GM10248 (cell line): ENCODE results near the gene SNAPC4.

ENCODE experiments used
- CTCF ChIA-PET: fragments of 300-600 bp; sonication (Branson Sonifier 250); formaldehyde crosslinking; extraction: SDS; loops from one replicate; lab custom pipeline; 2021; ENCODE audit warnings: antibody characterized with exemption; lab: Yijun Ruan, JAX
- POLR2A ChIA-PET: fragments of 350-650 bp; sonication (Branson Sonifier 250); formaldehyde crosslinking; extraction: SDS; loops from one replicate; lab custom pipeline; 2020; ENCODE audit warnings: antibody characterized with exemption; lab: Yijun Ruan, JAX
- DNase-seq: peaks from one replicate; pipeline ENCODE4 v3.0.0; 2012; ENCODE audit errors: extremely low spot score
- TF ChIP-seq, protein P1 (sequence below): IDR thresholded peaks from 2 replicates; pipeline ENCODE4 v1.5.1; 2012; ENCODE audit warnings: mild to moderate bottlenecking, low read depth; ENCODE audit errors: extremely low read depth, missing control alignments, control extremely low read depth

SNAPC4 gene

DNA sequence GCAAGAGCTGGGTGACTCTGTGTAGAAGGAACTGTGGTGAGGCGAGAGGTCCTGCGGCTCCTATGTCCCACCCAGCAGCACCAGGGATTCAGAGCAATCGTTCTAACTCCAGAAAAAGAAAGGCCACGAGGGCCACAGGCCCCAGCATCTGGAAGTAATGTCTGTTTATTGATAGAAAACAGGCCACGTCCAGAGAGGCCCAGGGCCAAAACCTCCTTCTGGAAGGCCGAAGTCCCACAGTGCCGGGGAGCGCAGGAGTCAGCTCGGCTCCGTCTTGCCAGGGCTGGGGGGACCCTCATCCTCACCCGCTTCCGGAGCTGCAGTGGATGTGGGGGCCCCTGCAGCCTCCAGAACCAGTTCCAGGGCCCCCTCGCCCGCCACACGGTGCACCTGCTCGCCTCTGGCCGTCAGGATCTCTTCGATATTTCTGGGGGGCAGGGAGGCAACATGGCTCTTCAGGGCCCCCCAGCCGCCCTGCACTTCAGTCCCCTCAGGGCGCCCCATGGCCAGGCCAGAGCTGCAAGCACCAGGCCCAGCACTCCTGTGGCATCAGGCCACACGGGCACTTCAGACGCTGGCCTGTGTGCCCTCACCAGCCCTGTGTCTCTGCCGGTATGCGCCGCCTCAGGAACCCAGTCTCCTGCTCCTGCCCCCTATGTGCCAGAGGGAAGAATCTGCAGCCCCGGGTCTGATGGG is 38.1 kb downstream of the SNAPC4 start:
- CTCF ChIA-PET, result interaction anchor here (1.1 to 3.3 kb wide), 6 partner anchors 12 to 122 kb away, joined by 3 to 39 read pairs (median 11); partner anchors contain the start of gene CARD9
- no peak for DNase-seq
- TF ChIP-seq, protein P1, sequence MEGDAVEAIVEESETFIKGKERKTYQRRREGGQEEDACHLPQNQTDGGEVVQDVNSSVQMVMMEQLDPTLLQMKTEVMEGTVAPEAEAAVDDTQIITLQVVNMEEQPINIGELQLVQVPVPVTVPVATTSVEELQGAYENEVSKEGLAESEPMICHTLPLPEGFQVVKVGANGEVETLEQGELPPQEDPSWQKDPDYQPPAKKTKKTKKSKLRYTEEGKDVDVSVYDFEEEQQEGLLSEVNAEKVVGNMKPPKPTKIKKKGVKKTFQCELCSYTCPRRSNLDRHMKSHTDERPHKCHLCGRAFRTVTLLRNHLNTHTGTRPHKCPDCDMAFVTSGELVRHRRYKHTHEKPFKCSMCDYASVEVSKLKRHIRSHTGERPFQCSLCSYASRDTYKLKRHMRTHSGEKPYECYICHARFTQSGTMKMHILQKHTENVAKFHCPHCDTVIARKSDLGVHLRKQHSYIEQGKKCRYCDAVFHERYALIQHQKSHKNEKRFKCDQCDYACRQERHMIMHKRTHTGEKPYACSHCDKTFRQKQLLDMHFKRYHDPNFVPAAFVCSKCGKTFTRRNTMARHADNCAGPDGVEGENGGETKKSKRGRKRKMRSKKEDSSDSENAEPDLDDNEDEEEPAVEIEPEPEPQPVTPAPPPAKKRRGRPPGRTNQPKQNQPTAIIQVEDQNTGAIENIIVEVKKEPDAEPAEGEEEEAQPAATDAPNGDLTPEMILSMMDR, result no peak
- POLR2A ChIA-PET, result no interaction called here

DNA sequence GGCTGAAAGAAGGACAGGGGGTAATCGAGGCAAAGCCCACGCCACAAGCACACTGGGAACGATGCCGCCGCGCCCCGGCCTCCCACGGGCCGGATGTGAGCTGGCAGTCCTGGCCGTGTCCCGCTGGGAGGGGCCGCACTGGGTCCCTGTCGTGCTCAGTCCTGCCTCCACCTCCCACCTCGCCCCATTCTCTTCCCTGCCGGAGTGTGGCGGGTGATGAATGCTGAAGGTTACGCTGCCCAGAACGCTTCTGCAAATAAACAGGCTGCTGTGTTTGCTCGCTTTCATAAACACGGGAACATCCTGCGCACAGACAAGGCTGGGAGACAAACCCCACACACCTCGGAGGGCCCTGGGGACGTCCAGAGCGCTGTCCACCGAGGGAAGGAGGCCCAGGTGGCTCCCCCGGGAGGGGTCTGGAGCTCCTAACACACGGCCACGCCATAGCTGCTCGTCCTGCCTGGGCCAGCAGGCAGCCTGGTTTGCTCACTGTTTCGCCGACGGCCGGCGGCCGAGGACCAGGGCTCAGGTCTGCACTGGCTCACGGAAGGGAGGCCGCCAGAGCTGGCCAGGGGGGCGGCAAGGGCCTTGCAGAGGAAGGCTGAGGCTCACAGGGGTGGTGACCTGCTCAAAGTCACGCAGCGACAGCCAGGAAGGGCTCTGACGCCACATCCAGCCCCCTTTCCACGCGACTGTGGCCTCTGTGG is 38.8 kb downstream of the SNAPC4 start:
- TF ChIP-seq, protein P1, result no peak
- ChIA-PET CTCF (interaction anchor here (3.3 kb wide), 1 partner anchor 13 kb away, joined by 39 read pairs; the partner anchor contains the start of gene CARD9), POLR2A (no interaction called here)
- DNase-seq, result no peak

GRCh38 chr9:136359774-136360718 is 39.9 kb downstream of the SNAPC4 start:
- TF ChIP-seq, protein P1, result no peak
- ChIA-PET CTCF (no interaction called here), POLR2A (no interaction called here)
- no peak for DNase-seq

DNA sequence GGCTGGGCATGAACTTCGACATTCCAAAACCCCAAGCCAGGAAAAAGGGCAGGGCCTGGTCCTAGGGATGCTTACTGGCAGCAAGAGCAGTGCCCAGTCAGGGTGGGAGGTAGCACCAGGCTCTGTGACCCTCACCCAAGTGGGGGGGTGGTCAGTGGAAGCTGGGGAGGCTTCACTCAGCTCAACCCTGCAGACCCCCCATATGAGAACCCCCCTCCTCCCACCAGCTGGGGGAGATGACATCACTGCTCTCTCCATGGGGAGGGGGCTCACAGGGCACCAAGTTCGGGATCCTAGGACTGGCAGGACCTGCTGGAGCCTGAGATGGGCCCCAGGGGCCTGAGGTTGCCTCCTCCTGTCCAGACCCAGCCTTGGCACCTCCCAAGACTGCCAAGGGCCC is 41.1 kb downstream of the SNAPC4 start:
- POLR2A ChIA-PET, result no interaction called here

DNA sequence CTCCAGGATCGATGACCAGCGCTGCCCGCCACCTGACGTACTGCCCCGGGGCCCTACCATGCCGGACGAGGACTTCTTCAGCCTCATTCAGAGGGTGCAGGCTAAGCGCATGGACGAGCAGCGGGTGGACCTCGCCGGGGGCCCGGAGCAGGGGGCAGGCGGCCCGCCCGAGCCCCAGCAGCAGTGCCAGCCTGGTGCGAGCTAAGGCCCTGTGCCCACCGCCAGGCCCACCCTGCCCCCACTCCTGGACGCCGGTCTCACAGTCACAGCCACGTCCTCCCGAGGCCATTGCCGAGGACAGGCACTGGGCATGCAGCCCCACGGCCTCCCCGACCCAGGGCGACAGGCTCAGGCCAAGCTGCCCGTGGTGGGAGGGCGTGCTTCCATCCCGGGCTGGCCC is 42.0 kb downstream of the SNAPC4 start:
- ChIA-PET POLR2A (no interaction called here), CTCF (no interaction called here)
- TF ChIP-seq, protein P1, result no peak
- DNase-seq, result no peak

More for the DNA sequence above, 41.1 kb downstream of the SNAPC4 start:
- TF ChIP-seq, protein P1, result no peak
- CTCF ChIA-PET, result no interaction called here
- no peak for DNase-seq

GRCh38 chr9:136357202-136357725 is 42.7 kb downstream of the SNAPC4 start:
- no peak for DNase-seq
- ChIA-PET POLR2A (no interaction called here), CTCF (no interaction called here)
- TF ChIP-seq, protein P1, result no peak
